Astrocyte of the spinal cord (primary cell): ENCODE measurements around the gene FUT6.
A peak's percentile ranks its signal among the peaks of the same experiment; 100 is the strongest.

Source experiments
- DNase-seq: peaks from one replicate; pipeline ENCODE4 v3.0.0; 2011; ENCODE audit warnings: low read depth, low spot score
- H3K4me3 ChIP-seq: 2 replicates; pipeline ENCODE4 v1.5.1; 2011; ENCODE audit warnings: low read depth, mild to moderate bottlenecking, low read length, moderate library complexity
- CTCF ChIP-seq: IDR thresholded peaks from 2 replicates; pipeline ENCODE4 v1.5.1; 2012; ENCODE audit warnings: low read depth, mild to moderate bottlenecking, low read length, inconsistent platforms
- in situ Hi-C: cut with HindIII; loops from 2 replicates; pipeline ENCODE4 v1.10.0; 2017; ENCODE audit warnings: low sequenced_read_pairs

The FUT6 gene

GRCh38 chr19:5798244-5798643 lies 41.3 kb downstream of the FUT6 start:
- no peak for TF ChIP-seq CTCF
- in situ Hi-C loops = no loop called here
- no peak for DNase-seq
- no peak overlapping the region for H3K4me3 ChIP-seq

GRCh38 chr19:5795382-5795919 lies 44.1 kb downstream of the FUT6 start:
- no peak overlapping the region for H3K4me3 ChIP-seq
- no peak for DNase-seq
- in situ Hi-C loops = no loop called here
- TF ChIP-seq CTCF = no peak

GRCh38 chr19:5793188-5793587 lies 46.3 kb downstream of the FUT6 start:
- DNase-seq = no peak
- in situ Hi-C loops = no loop called here
- TF ChIP-seq CTCF = no peak
- no peak overlapping the region for H3K4me3 ChIP-seq

- no peak for DNase-seq
- in situ Hi-C loops = no loop called here
- no peak for TF ChIP-seq CTCF
- no peak overlapping the region for H3K4me3 ChIP-seq
Measured at GRCh38 chr19:5792224-5792623, 47.3 kb downstream of the FUT6 start.

- in situ Hi-C loops = no loop called here
Measured at GRCh38 chr19:5790559-5791520, 48.7 kb downstream of the FUT6 start, which contains the start of gene DUS3L. TSS of gene DUS3L (minus strand) at chr19:5791163. CDS start at chr19:5791141, 22 bp downstream.

More at GRCh38 chr19:5790559-5791520, 48.7 kb downstream of the FUT6 start, which contains the start of gene DUS3L:
- DNase-seq = peak; percentile 99
- TF ChIP-seq CTCF = no peak
- H3K4me3 ChIP-seq = peak within 1 kb of the TSS; percentile 91
